Upper lobe of left lung (tissue), 4 donors: ENCODE data around the gene PIM3.

Experiments
- CTCF ChIP-seq, 6 experiments: fragments of 450-650 bp in 4 of 6; fragments of 200-600 bp in 2 of 6; sonication (generic) in 2 of 6; IDR thresholded peaks; one replicate each; pipeline ENCODE4 v1.5.1; 2016 to 2019; ENCODE audit warnings: antibody characterized with exemption in 6 of 6
- EP300 ChIP-seq, 4 donors: sonication (generic); formaldehyde crosslinking; IDR thresholded peaks; one replicate each; pipeline ENCODE4 v1.5.1; 2017; ENCODE audit warnings: antibody characterized with exemption in 4 of 4, control low read depth in 2 of 4
- POLR2A ChIP-seq, 4 donors: fragments of 450-650 bp; IDR thresholded peaks; one replicate each; pipeline ENCODE4 v1.5.1; 2016 to 2017; ENCODE audit warnings: antibody characterized with exemption in 4 of 4, mild to moderate bottlenecking in 2 of 4

GRCh38 chr22:49922484-49922883 lies 38.1 kb upstream of the PIM3 start:
- no peak for TF ChIP-seq POLR2A (IDR thresholded peaks at IDR 0.05)
- no peak for TF ChIP-seq EP300 (IDR thresholded peaks at IDR 0.05)
- no peak for TF ChIP-seq CTCF (IDR thresholded peaks at IDR 0.05)
